CD4-positive, alpha-beta T cell treated with Interleukin-2 at 100 ng/mL for 4 hours (primary cell): ENCODE results near the gene OSBPL1A.
A peak's percentile ranks its signal among the peaks of the same experiment; 100 is the strongest.

Experiments
- DNase-seq: peaks from one replicate; pipeline ENCODE4 v3.0.0-alpha.2; 2020; ENCODE audit warnings: low spot score

OSBPL1A gene

DNA sequence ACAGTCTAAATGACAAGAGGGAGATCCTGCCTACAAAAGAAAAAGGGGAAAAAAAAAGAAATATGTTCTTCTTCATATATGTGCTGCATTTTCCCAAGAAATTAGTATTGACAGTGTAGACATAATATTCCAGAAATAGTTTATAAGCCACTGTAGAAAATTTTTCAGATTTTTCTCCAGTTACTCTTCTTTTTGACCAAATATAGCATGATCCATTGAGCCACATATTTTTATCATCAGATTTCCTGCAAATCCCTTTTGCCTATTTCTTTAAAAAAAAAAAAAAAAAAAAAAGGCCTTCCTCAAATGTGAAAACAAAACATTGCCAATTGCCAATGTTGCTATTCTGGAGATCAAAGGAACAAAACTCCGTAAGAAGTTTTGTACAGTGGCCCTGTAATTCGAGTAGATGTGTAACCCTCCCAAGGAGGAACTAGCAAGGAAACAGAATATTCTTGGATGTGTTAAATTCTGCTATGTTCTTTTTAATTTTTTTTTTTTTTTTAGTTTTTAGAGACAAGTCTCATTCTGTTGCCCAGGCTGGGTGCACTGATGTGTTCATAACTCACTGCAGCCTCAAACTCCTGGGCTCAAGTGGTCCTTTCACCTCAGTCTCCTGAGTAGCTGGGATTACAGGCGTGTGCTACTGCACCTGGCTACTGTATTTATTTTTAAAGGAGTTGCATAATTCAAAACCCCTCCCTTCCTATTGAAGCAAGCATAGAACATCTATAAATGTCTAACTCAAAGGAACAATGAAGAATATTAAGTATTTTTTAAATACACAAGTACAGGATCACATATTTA is 271.3 kb downstream of the OSBPL1A start:
- DNase-seq: no peak

- no peak for DNase-seq
Observed at GRCh38 chr18:24121625-24122024, 276.0 kb downstream of the OSBPL1A start.

GRCh38 chr18:24120676-24121075 is 276.9 kb downstream of the OSBPL1A start:
- no peak for DNase-seq

GRCh38 chr18:24118750-24119577 is 278.7 kb downstream of the OSBPL1A start:
- peak; percentile 85 for DNase-seq

GRCh38 chr18:24115628-24116027 is 282.0 kb downstream of the OSBPL1A start:
- no peak for DNase-seq

DNA sequence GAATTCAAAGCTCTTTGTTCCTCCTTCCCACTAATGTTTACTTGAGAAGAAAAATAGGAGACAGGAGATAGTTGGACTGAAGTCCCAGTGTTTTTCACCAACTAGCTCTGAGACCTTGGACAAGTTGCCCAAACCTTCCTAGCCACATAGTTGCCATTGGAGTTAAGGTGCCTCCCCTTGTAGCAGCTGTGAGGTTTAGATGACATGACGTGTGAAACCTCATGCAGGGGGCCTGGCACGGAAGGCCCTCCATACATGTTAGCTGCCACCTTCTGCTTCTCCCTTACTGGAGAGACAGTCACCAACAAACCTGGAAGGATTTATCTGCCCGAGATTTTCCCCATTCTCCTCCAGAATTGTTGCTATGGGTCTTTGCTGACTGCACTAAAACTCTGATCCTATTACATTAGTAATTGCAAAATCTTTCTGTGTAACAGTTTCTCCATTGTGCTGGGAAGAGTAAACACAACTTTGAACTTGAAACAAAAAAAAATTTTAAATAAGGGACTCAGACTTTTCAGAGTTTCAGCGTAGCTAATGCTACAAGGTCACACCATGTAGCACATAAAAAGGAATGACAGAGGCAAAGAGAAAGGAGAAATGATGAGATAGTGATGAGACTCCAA is 282.6 kb downstream of the OSBPL1A start:
- peak; percentile 4 for DNase-seq

DNA sequence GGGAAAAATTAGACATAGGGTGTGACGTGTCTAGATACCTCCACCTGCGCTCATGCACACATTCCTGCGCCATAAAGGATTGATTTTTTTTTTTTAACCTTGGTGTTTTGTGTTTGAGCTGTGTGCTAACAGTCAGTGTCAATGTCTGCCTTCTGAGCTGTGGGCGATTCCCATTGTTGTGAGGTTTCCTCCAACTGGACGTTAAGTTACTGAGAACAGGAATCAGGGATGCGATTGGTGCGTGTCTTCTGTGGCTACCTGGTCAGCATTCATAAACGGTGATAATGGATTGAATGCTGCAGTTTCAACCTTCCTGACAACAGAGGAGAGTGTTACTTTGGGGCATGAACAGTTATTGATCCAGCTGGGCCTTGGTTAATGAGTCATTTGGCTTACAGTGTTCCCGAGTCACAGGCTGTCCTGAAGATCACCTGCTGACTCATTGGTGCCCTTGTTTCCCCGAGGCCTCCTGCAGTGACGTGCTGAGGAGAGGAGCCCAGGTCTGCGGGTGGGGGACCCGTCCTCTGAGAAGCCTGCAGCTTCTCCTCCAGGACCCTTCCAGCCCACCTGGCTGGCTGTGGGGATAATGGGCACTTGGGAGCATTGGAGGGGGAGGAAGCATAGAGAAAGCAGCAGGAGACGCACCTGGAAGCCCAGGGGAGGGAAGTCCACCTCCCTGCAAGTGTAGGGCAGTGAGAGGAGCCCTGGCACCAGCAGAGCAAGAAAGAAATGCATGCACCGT is 284.6 kb downstream of the OSBPL1A start:
- DNase-seq: peak; percentile 11

DNA sequence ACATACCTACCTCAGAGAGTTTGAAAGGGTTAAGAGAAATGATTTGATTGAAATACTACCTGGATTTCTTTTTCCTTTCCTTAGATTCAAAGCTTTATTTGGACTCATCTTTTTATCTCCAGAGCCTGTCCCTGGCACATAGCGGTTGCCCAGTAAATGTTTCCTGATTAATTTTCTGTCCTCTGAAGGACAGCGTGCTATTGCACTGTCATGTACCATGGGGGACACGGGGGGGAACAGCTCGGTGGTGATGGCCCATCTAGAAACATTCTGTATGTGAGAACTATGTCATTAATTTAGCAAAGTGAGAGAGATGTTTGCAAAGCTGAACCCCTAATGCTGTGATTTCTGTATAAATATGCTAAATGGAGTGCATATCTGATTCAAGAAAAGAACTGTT is 285.2 kb downstream of the OSBPL1A start:
- DNase-seq: no peak
